Ascending aorta (tissue), 2 donors: ENCODE results near the gene JUNB. TPM values are rescaled to one million over a fixed set of nuclear protein-coding genes. Genes with fewer than 3 reads are reported as not detected.
"Not testable (repeated sequence)": the region's sequence is repeated elsewhere in the genome, so short reads cannot be mapped to it uniquely, and the experiment has no call there.

Experiments used
- DNase-seq, 2 donors: peaks; one replicate each; pipeline ENCODE4 v3.0.0-alpha.2; 2019; ENCODE audit warnings: low spot score in 2 of 2
- H3K27ac ChIP-seq, 2 donors: fragments of 200-600 bp; sonication (generic); one replicate each; pipeline ENCODE4 v1.5.1; 2016 to 2017; ENCODE audit warnings: mild to moderate bottlenecking in 1 of 2
- H3K27me3 ChIP-seq: fragments of 200-600 bp; sonication (generic); one replicate; pipeline ENCODE4 v1.5.1; 2017
- H3K36me3 ChIP-seq, 2 donors: fragments of 200-600 bp; sonication (generic); one replicate each; pipeline ENCODE4 v1.5.1; 2016
- H3K4me1 ChIP-seq, 2 donors: fragments of 200-600 bp; sonication (generic); one replicate each; pipeline ENCODE4 v1.5.1; 2016 to 2017; ENCODE audit warnings: mild to moderate bottlenecking in 1 of 2
- H3K4me3 ChIP-seq, 2 donors: fragments of 200-600 bp; sonication (generic); one replicate each; pipeline ENCODE4 v1.5.1; 2016 to 2017; ENCODE audit warnings: mild to moderate bottlenecking in 1 of 2
- H3K9me3 ChIP-seq, 2 donors: fragments of 200-600 bp; sonication (generic); one replicate each; pipeline ENCODE4 v1.5.1; 2016
- intact Hi-C: fragments of 100-400 bp; cut with DNase I; formaldehyde crosslinking; loops from one replicate; pipeline ENCODE4 v1.15.1; 2023
- total RNA-seq: library from RNA; depleted of rRNA; stranded (reverse); fragments of >200 nt; gene quantifications from one replicate; pipeline ENCODE4 v1.1.0, GENCODE V29; 2016
- TF ChIP-seq, protein P1 (sequence below), 3 experiments: fragments of 200-600 bp in 2 of 3; fragments of 450-650 bp in 1 of 3; sonication (generic) in 2 of 3; IDR thresholded peaks; one replicate each; pipeline ENCODE4 v1.5.1; 2016 to 2019; ENCODE audit warnings: antibody characterized with exemption in 3 of 3, mild to moderate bottlenecking in 1 of 3, moderate library complexity in 1 of 3

The JUNB gene
- total RNA-seq, 1 donor from 2014 or later = 3,581 TPM

DNA sequence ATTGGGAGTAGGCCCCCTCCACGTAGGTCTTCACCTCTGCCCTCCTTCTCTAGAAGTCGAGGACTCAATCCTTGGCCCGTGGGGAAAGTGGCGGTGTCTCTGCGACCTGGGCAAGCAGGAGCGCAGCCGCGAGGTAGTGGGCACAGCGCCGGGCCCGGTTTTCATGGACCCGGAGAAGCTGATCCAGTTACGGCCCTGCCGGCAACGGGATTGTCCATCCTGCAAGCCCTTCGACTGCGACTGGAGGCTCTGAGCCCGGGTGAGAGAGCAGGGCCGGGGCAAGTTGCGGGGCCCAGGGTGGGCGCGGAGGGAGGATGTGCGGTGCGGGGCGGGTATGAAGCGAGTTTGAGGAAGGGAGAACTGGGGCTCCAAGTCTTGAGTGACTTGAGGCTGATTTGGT, 12.8 kb downstream of the JUNB start:
- TF ChIP-seq, protein P1, sequence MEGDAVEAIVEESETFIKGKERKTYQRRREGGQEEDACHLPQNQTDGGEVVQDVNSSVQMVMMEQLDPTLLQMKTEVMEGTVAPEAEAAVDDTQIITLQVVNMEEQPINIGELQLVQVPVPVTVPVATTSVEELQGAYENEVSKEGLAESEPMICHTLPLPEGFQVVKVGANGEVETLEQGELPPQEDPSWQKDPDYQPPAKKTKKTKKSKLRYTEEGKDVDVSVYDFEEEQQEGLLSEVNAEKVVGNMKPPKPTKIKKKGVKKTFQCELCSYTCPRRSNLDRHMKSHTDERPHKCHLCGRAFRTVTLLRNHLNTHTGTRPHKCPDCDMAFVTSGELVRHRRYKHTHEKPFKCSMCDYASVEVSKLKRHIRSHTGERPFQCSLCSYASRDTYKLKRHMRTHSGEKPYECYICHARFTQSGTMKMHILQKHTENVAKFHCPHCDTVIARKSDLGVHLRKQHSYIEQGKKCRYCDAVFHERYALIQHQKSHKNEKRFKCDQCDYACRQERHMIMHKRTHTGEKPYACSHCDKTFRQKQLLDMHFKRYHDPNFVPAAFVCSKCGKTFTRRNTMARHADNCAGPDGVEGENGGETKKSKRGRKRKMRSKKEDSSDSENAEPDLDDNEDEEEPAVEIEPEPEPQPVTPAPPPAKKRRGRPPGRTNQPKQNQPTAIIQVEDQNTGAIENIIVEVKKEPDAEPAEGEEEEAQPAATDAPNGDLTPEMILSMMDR (IDR thresholded peaks at IDR 0.05) = no peak
- no peak overlapping the region for H3K4me3 ChIP-seq
- H3K4me1 ChIP-seq = peaks cover 8 to 13% of the 10 kb centered on the region in 2 donors
- intact Hi-C loops = no loop called here
- H3K27me3 ChIP-seq = no peaks in the 10 kb centered on the region
- H3K27ac ChIP-seq = no peak overlapping the region
- no peaks in the 10 kb centered on the region for H3K9me3 ChIP-seq
- DNase-seq = no peak
- peaks cover 0 to 10% of the 10 kb centered on the region in 2 donors for H3K36me3 ChIP-seq

DNA sequence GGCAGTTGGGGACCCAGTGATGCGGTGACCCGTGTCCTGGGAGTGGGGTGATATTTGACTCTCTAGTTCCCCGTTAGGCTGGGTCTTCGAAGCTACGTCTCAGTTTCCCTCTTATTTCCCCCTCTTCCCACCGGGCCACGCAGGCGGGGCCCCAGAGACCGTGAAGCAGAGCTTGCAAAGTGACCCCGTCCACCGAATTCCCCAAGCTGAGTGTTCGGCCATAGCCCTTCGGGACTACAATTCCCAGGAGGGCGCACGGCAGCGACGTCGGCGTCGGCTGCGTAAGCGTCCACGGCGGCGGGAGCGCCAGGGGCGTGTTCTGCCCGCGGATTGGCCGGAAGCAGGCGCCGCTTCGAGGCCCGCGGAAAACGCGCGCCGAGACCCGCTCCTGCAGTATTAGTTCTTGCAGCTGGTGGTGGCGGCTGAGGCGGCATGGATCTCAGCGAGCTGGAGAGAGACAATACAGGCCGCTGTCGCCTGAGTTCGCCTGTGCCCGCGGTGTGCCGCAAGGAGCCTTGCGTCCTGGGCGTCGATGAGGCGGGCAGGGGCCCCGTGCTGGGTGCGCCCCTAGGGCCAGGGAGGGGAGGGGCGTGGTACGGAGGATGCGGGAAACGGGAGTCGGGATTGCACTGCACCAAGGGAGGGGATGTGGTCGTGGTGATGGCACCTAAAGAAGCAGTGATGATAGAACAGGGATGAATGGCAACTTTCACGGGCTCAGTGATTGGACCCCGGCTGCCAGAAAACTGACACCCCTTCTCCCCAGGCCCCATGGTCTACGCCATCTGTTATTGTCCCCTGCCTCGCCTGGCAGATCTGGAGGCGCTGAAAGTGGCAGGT, 15.2 kb downstream of the JUNB start, which contains the start of gene RNASEH2A:
Gene RNASEH2A, plus strand, starts transcription at position 343 of the 840 bp plus-strand sequence. Its CDS starts 90 bp downstream, at position 433.
- H3K4me3 ChIP-seq = peak within 1 kb of the TSS; percentile 61 to 71
- H3K36me3 ChIP-seq = peaks cover 0 to 3% of the 10 kb centered on the region in 2 donors
- H3K27me3 ChIP-seq = no peaks in the 10 kb centered on the region
- H3K4me1 ChIP-seq = peaks cover 3 to 8% of the 10 kb centered on the region in 2 donors
- peak in 1 of 2 donors; percentile 94 for DNase-seq
- TF ChIP-seq, protein P1 (IDR thresholded peaks at IDR 0.05) = peak in 1 of 3 experiments; percentile 6
- peak within 1 kb of the TSS; percentile 6 to 31 for H3K27ac ChIP-seq
- intact Hi-C loops = loop anchor here (2.0 to 5.0 kb wide), 2 partner anchors 34 to 40 kb away; no protein-coding TSS in a partner anchor
- no peaks in the 10 kb centered on the region for H3K9me3 ChIP-seq

DNA sequence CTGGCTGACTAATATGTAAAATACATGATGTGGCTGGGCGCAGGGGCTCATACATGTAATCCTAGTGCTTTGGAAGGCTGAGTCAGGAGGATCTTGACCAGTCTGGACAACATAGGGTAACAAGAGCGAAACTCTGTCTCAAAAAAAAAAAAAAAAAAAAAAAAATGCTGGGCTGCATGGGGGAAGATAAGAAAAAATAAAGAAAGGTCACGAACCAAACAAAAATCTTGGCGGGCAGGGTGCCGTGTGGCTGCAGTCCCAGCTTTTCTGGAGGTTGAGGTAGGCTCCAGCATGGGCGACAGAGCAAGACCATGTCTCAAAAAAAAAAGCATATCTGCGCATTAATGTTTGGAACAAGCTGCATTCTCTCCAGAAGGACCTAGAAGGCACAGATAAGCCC, 23.8 kb downstream of the JUNB start:
- no peak for DNase-seq
- H3K36me3 ChIP-seq = peaks cover 0 to 7% of the 10 kb centered on the region in 2 donors

DNA sequence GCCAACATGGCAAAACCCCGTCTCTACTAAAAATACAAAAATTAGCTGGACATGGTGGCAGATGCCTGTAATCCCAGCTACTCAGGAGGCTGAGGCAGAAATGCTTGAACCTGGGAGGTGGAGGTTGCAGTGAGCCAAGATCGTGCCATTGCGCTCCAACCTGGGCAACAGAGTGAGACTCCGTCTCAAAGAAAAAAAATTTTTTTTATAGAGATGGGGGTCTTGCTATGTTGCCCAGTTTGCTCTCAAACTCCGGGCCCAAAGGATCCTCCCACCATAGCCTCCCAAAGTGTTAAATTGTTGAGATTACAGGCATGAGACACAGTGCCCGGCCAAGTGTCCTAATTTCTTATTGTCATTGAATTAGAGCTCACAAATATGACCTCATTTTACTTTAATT, 25.9 kb downstream of the JUNB start:
- DNase-seq, H3K4me1 ChIP-seq: not testable (repeated sequence)

More for the DNA sequence above, 23.8 kb downstream of the JUNB start:
- H3K4me3 ChIP-seq = no peak overlapping the region
- TF ChIP-seq, protein P1 (IDR thresholded peaks at IDR 0.05) = no peak
- no peaks in the 10 kb centered on the region for H3K27me3 ChIP-seq
- intact Hi-C loops = no loop called here
- H3K4me1 ChIP-seq = no peaks in the 10 kb centered on the region
- no peak overlapping the region for H3K27ac ChIP-seq
- H3K9me3 ChIP-seq = no peaks in the 10 kb centered on the region

DNA sequence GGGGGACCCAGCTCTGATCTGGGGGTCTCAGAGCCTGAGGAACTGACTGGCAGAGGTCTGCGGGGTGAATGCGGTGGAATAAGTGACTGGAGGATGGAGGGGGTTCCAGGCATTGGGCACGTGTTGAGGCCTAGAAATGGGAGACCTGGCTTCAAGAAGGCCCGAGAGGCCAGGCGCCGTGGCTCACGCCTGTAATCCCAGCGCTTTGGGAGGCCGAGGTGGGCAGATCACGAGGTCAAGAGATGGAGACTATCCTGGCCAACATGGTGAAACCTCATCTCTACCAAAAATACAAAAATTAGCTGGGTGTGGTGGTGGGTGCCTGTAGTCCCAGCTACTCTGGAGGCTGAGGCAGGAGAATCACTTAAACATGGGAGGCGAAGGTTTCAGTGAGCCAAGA, 26.5 kb downstream of the JUNB start:
- intact Hi-C loops = not testable (repeated sequence)

More for the DNA sequence above, 25.9 kb downstream of the JUNB start:
- H3K36me3 ChIP-seq, H3K27me3 ChIP-seq, H3K4me3 ChIP-seq, H3K9me3 ChIP-seq, H3K27ac ChIP-seq, intact Hi-C loops: not testable (repeated sequence)

DNA sequence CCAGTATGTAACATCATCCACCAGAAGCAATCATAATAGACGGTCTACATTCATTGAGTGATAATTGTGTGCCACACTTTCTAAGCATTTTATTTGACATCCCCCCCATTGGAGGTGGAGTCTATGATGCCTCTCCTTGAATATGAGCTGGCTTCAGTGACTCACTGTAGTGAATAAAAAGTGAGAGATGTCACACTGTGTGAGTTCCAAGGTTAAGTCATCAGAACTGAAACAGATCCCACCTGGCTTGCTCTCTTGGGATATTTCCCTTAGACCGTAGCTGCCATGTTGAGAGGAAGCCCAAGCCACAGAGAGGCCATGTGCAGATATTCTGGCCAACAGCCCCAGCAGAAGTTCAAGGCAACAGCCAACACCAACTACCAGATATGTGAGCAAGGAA, 30.5 kb downstream of the JUNB start:
- H3K4me3 ChIP-seq = no peak overlapping the region
- peaks cover 3% of the 10 kb centered on the region for H3K27me3 ChIP-seq
- TF ChIP-seq, protein P1 (IDR thresholded peaks at IDR 0.05) = no peak
- H3K9me3 ChIP-seq = no peaks in the 10 kb centered on the region
- no peaks in the 10 kb centered on the region for H3K36me3 ChIP-seq
- intact Hi-C loops = no loop called here
- H3K27ac ChIP-seq = no peak overlapping the region
- no peaks in the 10 kb centered on the region for H3K4me1 ChIP-seq
- no peak for DNase-seq

More for the DNA sequence above, 26.5 kb downstream of the JUNB start:
- H3K36me3 ChIP-seq, H3K4me3 ChIP-seq, H3K27me3 ChIP-seq, H3K9me3 ChIP-seq, H3K4me1 ChIP-seq, DNase-seq, H3K27ac ChIP-seq: not testable (repeated sequence)
